HG03520 (cell line): ENCODE results near the gene PTPN14.
"Not testable (repeated sequence)": the region's sequence is repeated elsewhere in the genome, so short reads cannot be mapped to it uniquely, and the experiment has no call there.

Source experiments
- ATAC-seq: cut with Tn5 transposase; IDR thresholded peaks from one replicate; pipeline ENCODE4 v1.9.1; 2021; ENCODE audit warnings: mild to moderate bottlenecking, moderate library complexity; ENCODE audit not compliant: unreplicated experiment

The PTPN14 gene

DNA sequence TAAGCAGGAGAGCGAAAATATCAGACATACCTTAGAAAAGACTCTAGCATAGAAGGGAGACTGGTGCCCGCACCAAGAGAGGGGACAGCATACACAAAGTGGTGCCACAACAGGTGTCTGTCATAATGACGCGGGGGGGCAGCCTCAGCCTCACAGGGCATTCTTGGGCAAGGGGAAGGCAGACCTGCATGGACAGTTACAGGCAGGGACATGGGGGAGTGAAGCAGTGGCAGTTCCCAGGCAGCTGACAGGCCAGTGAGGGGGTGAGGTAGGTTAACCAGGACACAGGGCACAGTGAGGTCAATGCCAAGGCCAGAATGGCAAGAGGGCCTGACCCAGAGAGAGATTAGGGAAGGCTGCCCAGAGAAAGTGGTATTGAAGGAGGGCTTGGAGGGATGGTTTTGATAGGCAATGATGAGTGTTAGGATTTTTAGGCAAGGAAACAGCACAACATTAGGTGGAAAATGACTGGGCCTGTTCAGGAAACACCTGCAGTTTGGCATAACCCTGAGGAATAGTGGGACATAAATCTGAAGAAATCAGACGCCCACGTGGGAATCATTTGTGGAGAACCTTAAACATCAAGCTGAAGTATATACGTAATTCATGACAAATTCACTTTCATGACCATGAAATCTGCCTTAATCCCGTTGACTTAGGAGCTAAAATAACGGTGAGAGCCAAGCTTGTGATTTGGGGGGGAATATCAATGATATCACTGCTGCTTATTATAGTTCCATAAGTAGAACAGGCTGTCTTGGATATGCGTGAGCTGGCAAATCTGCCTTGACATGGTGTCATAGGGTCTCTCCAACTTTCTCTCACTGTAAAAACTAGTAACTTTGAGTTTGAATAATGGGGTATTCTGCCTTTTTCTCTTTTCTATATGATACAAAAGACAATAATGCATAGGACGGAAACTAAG, 8.9 kb downstream of the PTPN14 start:
- no peak for ATAC-seq

DNA sequence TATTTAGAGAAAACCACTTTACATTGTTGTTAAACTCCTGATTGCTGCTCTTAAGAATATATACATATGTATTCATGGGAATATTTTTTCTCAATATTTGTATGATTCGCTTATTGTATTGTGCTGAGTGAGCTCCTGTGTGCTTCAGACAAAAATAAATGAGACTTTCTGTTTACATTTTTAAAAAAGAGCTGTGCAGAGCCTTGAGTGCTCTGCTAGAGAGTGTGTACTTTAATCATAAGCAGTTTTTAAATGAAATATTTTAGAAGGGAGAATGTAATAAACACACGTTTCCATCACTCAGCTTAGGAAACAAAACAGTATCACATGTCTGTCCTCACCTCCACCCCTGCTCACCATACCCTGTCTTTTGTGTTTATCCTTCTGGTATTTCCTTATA, 9.7 kb downstream of the PTPN14 start:
- ATAC-seq = no peak

DNA sequence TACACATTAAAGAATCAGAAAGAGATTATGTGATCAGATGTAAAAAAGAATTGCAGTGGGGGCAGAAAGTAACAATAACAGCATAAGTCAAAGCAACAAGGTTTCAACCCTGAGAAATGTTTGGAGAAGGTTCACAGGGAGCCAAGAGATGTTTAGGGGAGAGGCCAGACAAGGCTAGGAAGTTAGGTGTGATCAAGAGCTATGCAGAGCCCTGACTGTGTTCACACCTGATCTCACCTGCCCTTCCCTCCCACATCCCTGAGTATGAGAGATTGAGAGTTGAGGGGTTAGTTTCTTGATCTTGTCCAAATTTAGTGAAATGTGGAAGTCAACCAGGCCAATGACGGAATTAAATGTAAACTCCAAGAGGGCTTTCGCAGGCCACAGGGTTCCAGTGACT, 10.2 kb downstream of the PTPN14 start:
- no peak for ATAC-seq

DNA sequence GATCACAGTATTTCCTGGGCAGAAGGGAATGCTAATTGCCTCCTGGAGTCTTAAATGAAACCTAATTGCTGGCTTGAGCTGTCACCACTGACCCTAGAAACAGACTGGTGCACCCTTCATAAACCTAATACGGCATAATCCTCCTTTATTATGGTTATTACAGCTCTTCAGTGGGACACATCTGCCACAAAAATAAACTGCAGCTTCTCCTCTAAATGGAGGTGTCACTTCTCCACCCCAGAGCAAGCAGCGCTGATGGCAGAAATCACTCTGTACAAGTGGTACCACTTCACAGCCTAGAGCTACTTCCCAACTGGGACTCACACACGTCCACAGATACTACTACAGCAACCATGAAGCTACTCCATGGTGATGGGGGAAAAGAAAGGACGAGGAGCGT, 11.1 kb downstream of the PTPN14 start:
- no peak for ATAC-seq

DNA sequence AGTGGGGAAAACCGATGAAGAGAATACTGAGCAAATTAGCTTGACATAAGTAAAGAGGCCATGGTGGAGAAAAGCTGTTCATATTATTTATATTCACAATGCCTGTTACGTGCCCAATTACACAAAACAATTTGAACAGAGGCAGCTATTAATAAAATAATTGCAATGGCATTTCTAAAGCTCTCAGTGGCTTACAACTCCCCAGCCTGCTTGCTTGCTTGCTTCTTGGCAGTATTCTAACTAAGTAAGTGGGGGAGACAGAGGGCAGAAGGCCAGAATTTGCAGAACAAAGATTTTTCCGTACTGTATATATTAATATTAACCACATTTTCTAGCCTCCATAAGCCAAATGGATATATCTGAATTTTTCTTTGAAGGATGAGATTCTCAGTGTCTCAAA, 12.9 kb downstream of the PTPN14 start:
- ATAC-seq = no peak

DNA sequence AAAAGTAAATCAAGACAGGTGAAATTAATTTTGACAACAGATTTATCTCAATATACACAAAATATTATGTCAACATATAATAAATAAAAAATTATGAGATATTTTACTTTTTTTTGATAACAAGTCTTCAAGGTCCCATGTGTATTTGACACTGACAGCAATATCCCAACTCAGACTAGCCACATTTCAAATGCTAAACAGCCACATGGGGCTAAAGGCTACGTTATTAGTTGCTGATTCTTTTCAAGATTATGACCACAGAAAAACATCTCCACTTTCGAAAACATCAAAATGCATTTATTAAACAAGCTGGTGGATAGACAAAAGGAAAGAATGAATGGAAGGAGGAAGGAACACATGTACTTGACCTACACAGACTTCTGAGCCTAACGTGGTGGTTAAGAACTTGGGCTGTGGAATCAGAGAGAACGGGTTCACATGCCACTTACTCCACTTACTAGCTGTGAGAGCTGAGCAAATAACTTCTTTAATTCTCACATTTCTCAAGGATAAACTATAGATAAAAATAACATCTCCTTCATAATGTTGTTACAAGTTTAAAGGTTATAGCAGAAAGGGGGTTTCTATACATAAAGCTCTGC, 13.4 kb downstream of the PTPN14 start:
- no peak for ATAC-seq

DNA sequence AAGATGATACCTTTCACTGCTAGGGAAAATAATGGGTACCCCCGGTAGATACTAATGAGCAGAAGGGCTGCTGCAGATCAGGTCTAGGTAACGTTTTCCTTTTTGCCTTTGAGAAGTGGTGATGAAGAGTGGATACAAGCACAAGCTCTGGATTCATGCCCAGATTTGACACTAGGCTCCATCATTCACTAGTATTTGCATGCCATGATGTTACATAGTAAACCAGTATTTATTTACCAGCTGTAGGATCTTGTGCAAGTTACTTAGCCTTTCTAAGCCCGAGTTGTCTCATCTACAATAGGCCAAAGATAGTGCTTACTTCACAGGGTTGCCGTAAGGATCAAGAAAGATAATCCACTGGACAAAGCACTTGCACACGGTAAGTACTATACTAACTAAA, 14.2 kb downstream of the PTPN14 start:
- no peak for ATAC-seq

DNA sequence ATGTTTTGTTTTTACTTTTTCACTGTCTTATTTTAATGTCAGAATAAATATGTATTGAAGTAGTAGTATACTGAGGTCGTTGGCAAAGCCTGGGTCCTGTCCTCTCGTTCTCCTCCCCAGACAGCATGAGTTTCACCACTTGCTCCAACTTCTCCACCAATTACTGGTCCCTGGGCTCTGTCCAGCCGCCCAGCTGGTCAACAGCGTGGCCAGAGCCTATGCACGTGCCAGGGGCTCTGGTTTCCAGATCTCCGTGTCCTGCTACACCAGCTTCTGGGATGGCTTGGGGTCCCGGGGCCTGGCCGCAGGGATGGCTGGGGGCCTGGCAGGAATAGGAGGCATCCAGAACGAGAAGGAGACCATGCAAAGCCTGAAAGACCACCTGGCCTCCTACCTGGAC, 19.3 kb downstream of the PTPN14 start:
- no peak for ATAC-seq

DNA sequence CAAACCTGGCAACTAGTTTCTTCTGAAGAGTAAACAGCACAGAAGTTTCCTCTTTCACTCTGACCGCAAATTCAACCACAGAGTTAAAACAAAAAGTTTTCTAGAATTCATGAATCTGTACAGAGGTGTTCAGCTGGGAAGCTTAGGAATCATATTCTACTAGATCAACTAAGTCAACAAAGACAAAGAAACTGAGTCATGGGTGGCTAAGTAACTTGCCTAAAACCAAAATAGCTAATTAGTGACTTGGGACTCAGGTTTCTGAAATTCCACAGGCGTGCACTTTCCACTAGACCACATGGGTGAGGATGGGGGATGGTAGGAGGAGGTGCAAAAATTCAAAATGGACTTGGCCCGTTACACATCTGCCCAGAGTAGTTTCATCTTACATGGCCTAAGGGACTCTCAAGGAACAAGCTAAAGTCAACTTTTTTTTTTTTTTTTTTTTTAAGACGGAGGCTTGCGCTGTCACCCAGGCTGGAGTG, 25.8 kb downstream of the PTPN14 start:
- ATAC-seq = no peak

DNA sequence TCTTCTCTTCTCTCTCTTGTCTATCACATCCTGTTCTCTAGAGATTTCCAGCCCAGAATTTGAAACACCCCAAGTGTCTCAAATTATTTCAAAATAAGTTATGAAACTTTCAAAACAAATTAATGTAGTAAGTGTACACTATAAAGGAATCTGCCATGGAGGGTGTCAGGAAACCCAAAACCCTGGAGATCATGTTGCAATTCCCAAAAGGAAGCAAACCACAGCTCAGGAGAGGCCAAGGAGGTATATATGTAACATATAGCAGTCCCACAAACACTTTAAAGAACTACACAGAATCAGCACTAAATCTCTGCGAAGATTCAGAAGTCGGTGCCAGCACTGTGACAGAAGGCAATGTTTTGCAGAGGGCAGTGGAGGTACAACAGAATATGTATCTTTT, 26.6 kb downstream of the PTPN14 start:
- ATAC-seq = no peak

DNA sequence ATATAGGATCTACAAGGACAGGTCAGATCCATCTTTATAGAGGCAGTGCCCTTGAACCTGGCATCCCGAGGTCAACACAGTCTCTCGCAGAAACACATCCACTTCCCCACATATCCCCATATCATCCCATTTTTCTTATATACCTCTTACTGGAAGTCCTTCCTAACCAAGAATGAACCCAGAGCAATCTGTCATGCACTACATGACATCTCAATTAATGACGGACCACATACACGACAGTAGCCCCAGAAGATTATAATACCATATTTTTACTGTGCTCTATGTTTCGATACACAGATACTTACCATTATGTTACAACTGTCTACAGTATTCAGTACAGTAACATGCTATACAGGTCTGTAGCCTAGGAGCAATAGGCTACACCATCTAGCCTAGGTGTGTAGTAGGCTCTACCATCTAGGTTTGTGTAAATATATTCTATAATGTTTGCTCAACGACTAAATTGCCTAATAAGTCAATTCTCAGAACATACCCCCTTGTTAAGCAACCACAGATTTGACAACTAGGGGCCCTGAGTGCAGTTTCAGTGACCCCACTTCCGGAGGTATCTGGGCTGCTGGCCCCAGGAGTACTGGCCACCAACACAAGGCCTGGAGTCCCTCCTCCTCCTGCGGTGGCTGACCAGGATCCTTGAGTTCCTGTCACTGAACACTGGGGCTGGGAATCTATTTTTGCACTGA, 28.1 kb downstream of the PTPN14 start:
- no peak for ATAC-seq

DNA sequence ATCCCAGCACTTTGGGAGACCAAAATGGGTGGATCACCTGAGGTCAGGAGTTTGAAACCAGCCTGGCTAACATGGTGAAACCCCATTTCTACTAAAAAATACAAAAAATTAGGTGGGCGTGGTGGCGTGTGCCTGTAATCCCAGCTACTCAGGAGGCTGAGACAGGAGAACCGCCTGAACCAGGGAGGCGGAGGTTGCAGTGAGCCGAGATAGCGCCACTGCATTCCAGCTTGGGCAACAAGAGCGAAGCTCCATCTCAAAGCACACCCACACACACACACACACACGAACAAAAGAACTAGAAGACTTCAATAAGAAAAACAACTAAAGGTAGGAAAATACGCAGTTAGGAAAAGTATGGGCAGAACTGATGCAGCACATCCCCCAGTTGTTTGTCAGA, 29.9 kb downstream of the PTPN14 start:
- ATAC-seq = not testable (repeated sequence)

DNA sequence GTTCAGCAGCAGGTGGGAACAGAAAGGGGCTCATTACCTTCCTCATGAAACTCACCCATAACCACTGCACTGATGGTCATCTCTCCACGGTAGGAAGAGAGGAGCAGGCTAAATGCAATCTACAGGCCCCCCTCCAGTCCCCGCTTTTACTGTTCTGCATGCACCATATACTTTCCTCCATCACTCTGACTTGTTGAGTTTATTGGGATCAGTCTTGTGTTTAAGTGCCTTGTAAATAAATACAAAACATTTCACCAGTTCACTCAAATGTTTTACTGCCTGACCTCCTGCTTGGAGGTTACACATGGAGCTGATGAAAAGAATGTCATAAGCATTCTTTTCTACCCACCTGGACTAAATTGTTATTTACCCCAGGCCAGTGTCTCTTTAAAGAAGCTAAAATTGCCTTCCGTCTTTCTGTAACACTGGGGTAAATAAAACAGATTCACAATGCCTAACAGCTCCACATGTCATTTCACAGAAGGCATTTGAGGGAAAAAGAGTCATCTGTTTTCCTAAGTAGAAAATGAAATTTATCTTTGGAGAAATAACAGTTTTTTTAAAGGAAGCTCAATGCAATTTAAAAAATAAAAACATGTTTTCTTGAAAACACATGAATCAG, 30.7 kb downstream of the PTPN14 start:
- no peak for ATAC-seq

DNA sequence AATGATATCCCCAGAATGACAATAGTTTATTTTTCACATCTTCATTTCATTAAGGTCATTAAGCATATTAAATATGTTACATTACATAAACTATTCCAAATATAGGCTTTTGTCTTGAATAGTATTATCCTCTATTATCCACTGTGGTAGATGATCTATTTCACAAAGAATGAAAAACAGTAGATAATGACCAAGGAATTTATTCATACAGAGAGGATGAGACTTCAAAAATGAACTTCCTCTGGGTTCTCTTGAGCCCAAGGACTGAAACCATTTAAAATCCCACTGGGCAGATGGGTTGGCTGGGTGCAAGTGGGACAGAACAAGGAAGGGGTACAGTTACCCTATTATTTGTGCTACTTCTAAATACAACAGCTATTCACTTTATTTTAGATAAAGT, 33.0 kb downstream of the PTPN14 start:
- ATAC-seq = no peak

DNA sequence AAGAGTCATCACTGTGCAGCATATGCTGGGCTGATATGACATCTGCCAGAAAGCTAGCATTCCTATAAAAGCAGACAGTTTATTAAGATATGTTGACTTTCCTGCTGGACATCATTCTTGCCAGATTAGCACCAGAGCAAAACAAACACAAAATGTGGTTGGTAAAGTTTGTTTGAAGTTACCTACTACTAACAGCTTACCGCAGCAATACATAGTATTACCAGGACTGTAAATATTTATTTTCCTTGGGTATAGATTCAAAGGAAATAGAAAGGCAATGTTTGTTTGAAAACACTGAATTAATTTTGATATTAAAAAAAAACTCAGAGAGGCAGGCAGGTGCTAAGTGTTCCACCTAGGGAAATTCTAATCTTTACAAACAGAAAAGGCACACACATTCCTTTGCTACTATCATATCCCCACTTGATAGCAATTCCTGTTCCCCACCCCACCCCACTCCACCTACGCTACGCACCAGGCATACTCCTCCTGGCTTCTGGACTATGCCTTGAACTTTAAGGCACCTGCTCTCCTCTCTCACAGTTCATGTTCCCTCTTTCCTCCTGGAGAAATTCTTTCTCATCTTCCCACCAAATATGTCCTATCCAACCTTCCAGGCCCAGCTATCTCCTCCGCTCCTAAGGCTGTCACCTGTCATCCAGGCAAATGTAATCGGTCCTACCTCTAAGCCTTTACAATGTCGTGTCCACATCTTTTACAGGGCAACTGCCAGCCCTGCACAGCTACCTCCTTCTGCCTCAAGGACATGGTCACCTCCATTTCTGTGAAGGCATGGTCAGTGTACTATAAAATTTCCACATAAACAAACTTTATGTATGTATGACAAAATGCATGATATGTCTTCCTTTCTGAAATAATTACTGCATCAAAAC, 34.7 kb downstream of the PTPN14 start:
- no peak for ATAC-seq

DNA sequence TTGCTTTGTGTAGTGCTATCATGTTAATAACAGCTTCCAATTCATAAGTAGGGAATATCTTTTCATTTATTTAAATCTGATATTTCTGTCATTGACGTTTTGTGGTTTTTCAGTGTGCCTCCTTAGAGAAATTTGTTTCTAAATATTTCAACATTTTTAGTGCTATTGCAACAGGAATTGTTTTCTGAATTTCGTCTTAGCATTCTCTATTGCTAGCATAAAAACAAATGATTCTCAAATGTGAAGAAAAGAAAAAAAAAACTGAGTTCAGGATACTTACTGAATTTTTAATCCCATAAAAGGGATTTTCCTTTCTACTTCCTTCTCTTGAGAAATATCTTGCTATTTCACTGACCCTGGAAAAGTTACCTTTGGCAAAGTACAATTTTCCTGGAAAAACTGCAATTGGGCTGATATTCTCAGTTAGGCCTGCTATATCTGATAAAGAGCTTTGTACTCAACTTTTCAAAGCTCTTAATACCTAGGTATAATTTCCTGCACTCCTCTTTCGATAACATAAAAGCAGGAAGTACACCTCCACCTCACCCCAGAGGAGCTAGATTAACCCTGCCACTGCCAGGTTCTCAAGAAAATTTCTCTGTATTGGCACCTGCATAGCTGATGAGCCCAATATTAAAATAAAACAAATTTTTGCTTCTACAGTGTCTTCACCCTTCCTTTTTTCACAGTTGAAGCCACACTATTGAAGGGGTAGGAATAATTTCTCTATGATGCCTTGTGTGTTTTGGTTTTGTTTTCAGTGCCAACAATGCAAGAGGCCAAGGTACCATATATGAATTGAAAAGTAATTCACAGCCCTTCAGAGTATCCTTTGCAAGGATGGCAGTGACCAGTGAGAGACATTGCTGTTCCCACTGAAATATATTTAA, 35.6 kb downstream of the PTPN14 start:
- ATAC-seq = no peak

DNA sequence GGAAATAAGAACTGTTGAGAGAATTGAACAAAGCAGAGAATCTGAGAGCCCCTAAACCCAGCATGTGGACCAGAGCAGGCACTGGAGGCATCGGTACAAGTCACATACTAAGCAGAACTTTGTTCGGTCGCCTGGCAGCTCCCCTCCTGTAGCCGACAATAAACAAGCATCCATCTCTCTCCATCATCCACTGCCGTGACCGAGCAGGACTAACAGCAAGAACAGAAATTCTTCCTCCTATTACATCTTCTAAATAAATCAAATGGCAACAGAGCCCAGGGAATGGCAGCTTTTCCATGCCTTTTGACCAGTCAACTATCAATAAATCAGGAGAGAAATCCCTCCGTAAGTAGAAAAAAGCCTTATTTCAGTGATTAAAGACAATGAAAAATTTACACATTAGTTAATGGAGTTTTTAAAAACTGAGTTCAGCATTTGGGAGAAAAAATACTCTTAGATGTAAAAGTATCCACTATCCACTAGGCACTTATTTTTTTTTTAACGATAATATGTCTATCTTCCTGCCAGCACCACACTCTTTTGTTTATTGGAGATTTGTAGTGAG, 36.5 kb downstream of the PTPN14 start:
- ATAC-seq = no peak

DNA sequence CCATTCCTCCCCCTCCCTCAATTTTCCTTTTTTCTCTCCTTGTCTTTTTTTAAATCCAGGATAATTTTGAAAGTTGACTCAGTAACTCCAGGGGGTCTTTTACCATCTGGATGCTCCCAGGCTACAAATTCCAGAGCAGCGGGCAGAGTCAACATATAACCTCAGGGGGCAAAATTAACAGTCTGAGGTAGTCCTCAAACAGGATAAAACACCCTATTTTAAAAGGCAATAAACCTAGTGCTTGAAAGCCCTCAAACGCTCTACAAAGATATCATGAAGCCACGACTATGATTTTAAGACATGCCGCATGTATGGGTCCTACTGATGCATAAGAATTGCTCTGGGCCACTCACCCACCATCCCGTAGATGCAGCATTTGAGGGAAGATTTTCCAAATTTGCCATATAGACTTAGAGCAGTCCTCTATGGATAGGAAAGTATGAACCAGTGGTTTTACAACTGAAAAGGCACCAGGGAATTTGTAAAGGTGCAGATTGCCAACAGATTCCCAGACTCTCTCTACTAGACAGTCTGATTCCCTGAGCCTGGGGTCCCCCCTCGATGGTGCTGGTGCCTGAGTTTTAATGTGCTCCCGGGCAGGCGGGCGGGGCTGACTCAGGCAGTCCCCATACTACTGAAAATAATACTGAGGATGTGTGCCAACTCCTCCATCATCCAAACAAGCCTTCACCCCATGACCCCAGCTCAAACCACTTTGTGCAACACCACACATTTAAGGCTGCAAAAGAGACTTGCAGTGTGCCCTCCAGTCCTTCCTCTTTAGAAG, 37.2 kb downstream of the PTPN14 start:
- no peak for ATAC-seq
